ENCODE results near the gene FAM181B.

DNA sequence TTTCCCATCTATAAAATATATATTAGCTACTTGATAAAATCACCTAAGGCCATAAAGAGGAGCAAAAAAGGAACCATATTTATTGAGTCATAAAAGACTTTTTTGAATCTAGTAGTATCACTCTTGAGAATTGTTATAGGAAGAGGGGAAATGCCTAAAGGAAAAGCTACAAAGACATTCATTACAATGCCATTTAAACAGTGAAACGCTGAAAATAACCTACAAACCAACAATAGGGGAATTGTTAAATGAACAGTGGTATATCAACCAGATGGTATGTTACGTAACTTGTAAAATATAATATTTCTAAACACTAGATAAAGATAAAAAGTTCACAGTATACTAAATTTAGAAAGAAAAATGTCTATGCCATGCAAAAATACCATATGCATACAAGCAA lies 47.5 kb downstream of the FAM181B start:
- TF ChIP-seq GATA3 (IDR thresholded peaks at IDR 0.05; ENCODE audit: low read depth, low read length) (no peak), GATA2 (IDR thresholded peaks at IDR 0.05; ENCODE audit: low read depth, low read length) (no peak)
